ENCODE measurements around the gene ING5. TPM values are rescaled to one million over a fixed set of nuclear protein-coding genes. Genes with fewer than 3 reads are reported as not detected.
A peak's percentile ranks its signal among the peaks of the same experiment; 100 is the strongest.

Gene ING5
- total RNA-seq, 1 experiment from 2014 or later = 53.2 TPM

DNA sequence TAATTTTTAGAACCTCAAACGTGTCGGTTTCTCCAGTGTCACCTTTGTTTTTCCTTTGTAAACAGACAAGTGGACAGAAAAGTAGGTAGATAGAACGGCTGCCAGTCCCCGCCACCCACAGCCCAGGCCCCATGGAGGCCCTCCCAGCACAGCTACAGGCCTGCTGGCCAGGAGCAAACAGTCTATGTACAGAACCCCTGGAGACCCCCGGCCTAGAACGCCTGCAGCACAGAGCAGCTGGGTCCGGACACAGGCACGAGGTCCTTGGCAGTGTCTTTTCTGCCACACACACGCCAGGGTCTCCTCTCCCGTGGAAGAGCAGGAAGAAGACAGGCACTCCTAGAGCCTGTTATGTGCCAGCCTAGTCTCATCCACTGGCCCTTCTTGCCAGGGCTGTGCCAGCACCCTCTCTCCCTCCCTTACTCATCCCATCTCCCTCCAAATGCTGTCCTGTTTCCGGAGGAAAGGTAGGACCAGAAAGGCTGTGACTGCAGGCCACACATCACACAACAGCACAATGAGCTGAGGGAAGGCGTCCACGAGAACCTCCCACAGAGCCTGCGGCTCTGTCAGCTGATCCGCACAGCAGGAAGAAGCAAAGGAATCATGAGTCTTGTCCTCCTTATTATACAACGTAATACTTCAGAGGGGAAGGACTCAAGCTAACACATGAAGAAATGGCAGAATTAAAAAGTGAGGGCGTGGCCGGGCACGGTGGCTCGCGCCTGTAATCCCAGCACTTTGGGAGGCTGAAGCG, 22.9 kb upstream of the ING5 start:
- Histone ChIP-seq H3K9me3 (replicated peaks) (no peaks in the 10 kb centered on the region), H3K4me3 (no peak overlapping the region), H3K4me1 (peaks cover 12% of the 10 kb centered on the region), H3K27ac (no peak overlapping the region), H3K36me3 (peaks cover 73% of the 10 kb centered on the region), H3K27me3 (no peaks in the 10 kb centered on the region)
- DNase-seq = no peak

DNA sequence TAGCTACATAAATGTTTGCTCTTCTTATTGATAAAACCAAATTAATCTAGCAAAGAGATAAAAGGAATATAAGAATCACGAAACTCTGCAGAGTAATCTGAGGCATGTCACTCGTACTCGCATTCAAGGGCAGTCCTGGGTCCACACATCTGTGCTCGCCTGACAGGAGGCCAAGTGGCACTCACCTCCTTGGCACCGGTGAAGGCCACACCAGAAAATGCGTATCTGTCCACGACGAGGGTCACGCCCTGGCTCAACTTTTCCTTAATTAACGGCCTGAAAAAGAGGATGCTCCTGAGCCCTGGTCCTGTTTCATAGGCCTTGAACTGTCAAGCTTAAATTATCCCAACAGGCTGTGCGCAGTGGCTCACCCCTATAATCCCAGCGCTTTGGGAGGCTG, 21.8 kb upstream of the ING5 start:
- H3K4me3 ChIP-seq = no peak overlapping the region
- no peak overlapping the region for H3K27ac ChIP-seq
- H3K9me3 ChIP-seq (replicated peaks) = no peaks in the 10 kb centered on the region
- DNase-seq = no peak
- no peaks in the 10 kb centered on the region for H3K27me3 ChIP-seq
- peaks cover 81% of the 10 kb centered on the region for H3K36me3 ChIP-seq
- H3K4me1 ChIP-seq = peaks cover 12% of the 10 kb centered on the region

- DNase-seq = peak; percentile 66
- Histone ChIP-seq H3K27ac (peak overlapping the region; percentile 45), H3K4me1 (peaks cover 12% of the 10 kb centered on the region), H3K4me3 (no peak overlapping the region), H3K9me3 (replicated peaks) (no peaks in the 10 kb centered on the region), H3K36me3 (peaks cover 76% of the 10 kb centered on the region), H3K27me3 (no peaks in the 10 kb centered on the region)
Observed at GRCh38 chr2:241680827-241681599, 20.8 kb upstream of the ING5 start.

GRCh38 chr2:241686324-241686649, 15.6 kb upstream of the ING5 start:
- no peak for DNase-seq
- Histone ChIP-seq H3K4me1 (peaks cover 7% of the 10 kb centered on the region), H3K4me3 (peak overlapping the region; percentile 88), H3K27ac (peak overlapping the region; percentile 86), H3K36me3 (peaks cover 43% of the 10 kb centered on the region), H3K27me3 (no peaks in the 10 kb centered on the region), H3K9me3 (replicated peaks) (no peaks in the 10 kb centered on the region)

DNA sequence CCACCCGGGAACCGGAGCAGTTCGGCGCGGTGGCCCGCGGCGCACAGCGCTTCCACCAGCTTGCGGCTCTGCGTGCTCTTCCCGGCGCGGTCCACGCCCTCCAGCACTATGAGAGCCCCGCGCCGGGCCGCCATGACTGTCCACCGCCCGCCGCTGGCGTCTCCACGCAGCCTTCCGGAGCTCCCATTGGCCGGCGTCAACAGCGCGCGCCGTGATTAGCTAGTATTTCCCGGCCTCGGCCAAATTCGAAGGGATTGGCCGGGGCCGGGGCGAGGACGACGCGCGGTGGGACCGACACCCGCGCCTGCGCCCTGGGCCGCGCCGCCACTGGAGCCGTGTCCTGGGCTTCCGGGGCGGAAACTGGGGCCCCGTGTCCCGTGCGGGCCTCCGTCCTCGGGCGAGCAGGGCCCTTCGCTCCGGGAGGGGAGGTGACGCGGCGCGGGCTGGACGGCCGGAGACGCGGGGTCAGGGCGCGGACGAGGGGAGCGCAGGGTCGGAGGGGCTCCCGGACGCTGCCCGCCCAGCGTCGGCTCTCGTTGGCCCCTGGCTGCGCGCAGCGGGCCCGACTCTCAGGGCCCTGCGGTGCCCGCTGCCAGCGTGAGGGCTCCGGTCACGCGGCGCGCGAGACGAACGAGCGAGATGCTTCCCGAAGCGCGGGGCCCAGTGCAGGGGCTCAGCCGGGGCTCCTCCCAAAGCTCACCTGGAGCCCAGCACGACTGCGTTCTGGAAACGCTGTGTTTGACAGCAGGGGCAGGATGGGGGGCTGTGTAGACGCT, 15.0 kb upstream of the ING5 start, which contains the start of gene DTYMK:
TSS of gene DTYMK (minus strand) at position 166 of the 776 bp plus-strand sequence. CDS start at position 134, 32 bp downstream.
- H3K36me3 ChIP-seq = peaks cover 42% of the 10 kb centered on the region
- H3K4me1 ChIP-seq = 0 out of 2 replicates have a peak, but pooled peaks cover 2% of the 10 kb centered on the region
- peak; percentile 97 to 98 for DNase-seq

GRCh38 chr2:241689306-241689705, 12.5 kb upstream of the ING5 start:
- peak; percentile 66 to 81 for DNase-seq
- Histone ChIP-seq H3K4me1 (0 out of 2 replicates have a peak, but pooled peaks cover 2% of the 10 kb centered on the region), H3K27me3 (no peaks in the 10 kb centered on the region), H3K4me3 (no peak overlapping the region), H3K9me3 (replicated peaks) (no peaks in the 10 kb centered on the region), H3K27ac (no peak overlapping the region), H3K36me3 (peaks cover 34% of the 10 kb centered on the region)

More for the DNA sequence above, 15.0 kb upstream of the ING5 start, which contains the start of gene DTYMK:
- Histone ChIP-seq H3K4me3 (peak within 1 kb of the TSS; percentile 88), H3K27ac (peak within 1 kb of the TSS; percentile 86), H3K9me3 (replicated peaks) (no peaks in the 10 kb centered on the region), H3K27me3 (no peaks in the 10 kb centered on the region)

DNA sequence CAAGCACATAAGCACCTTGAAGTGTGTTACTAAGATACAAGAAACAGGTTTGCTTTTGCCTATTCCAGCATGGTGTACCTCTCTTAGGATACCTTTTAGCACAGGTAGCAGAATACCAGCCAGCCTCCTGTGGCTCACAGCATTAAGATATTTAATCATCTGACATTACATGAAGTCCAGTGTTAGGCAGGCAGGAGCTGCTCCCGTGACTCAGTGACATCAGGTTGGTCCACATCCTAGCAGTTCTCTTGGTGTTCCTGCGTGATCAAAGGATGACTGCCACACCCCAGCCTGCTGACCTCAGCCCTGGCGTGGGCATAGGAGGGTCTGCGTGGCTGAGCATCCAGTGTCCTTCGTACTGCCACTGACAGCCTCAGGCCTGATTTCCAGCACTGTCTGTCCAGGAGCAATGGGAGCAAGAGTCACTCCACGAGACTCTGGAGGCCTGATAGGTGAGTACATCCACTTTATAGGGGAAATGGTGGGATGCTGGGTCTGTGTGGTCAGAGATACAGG, 11.6 kb upstream of the ING5 start:
- Histone ChIP-seq H3K27ac (no peak overlapping the region), H3K4me3 (no peak overlapping the region), H3K36me3 (peaks cover 36% of the 10 kb centered on the region), H3K4me1 (0 out of 2 replicates have a peak, but pooled peaks cover 2% of the 10 kb centered on the region), H3K27me3 (no peaks in the 10 kb centered on the region), H3K9me3 (replicated peaks) (no peaks in the 10 kb centered on the region)
- no peak for DNase-seq

- DNase-seq = no peak
- Histone ChIP-seq H3K9me3 (replicated peaks) (no peaks in the 10 kb centered on the region), H3K4me1 (0 out of 2 replicates have a peak, but pooled peaks cover 2% of the 10 kb centered on the region), H3K4me3 (no peak overlapping the region), H3K27me3 (no peaks in the 10 kb centered on the region), H3K27ac (no peak overlapping the region), H3K36me3 (peaks cover 38% of the 10 kb centered on the region)
Observed at GRCh38 chr2:241692448-241692847, 9.4 kb upstream of the ING5 start.

GRCh38 chr2:241695651-241696050, 6.2 kb upstream of the ING5 start:
- H3K4me1 ChIP-seq = no peaks in the 10 kb centered on the region
- H3K27me3 ChIP-seq = no peaks in the 10 kb centered on the region

DNA sequence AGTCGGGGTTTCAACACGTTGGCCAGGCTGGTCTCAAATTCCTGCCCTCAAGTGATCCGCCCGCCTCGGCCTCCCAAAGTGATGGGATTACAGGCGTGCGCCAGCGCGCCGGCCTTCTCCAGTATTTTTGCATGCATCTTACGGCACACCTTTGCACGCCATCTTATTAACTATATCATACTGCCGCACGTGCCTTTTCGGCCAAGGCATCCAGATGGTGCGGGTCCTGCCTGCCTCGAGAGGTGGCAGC, 765 bp upstream of the ING5 start:
- Histone ChIP-seq H3K27me3 (no peaks in the 10 kb centered on the region), H3K4me3 (peak overlapping the region; percentile 87), H3K36me3 (peaks cover 17% of the 10 kb centered on the region), H3K9me3 (replicated peaks) (no peaks in the 10 kb centered on the region), H3K27ac (peak overlapping the region; percentile 96), H3K4me1 (no peaks in the 10 kb centered on the region)
- no peak for DNase-seq

More at GRCh38 chr2:241695651-241696050, 6.2 kb upstream of the ING5 start:
- DNase-seq = no peak
- Histone ChIP-seq H3K36me3 (peaks cover 34% of the 10 kb centered on the region), H3K9me3 (replicated peaks) (no peaks in the 10 kb centered on the region), H3K4me3 (no peak overlapping the region), H3K27ac (no peak overlapping the region)

GRCh38 chr2:241702155-241703031, 554 bp downstream of the ING5 start:
- H3K27ac ChIP-seq = peak overlapping the region; percentile 96; the same call in 1 of the 2 replicates
- peak; percentile 86 to 87 for DNase-seq

DNA sequence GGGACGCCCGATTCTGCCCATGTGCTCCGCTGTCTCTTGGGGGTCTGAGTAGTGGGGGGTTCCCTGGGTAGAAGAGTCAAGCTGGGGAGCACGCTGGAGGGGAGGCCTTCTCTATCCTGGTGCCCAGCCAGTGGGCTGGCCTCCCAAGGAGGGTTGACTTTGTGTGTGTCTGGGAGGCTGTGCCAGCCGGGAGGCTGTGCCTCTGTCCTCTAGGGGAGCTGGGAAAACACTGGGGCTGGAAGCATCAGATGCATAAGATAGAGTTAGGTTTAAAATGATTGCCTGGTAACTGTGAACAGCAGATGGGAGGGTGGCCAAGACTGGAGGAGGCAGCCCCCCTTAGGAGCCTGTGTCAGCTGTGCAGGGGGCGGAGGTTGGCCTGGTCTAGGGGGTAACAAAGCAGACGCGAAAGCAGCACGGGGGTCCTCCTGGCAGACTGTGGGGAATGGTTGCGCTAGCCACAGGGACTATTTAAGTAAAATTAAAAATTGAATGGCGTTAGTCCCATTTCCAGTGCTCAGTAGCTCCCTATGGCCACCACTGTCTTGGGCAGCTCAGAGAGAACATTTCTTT, 1.3 kb downstream of the ING5 start:
- Histone ChIP-seq H3K27ac (peak overlapping the region; percentile 21; the same call in 1 of the 2 replicates), H3K9me3 (replicated peaks) (0 out of 2 replicates have a peak, but pooled peaks cover 2% of the 10 kb centered on the region), H3K36me3 (peaks cover 37% of the 10 kb centered on the region), H3K4me1 (no peaks in the 10 kb centered on the region), H3K4me3 (peak overlapping the region; percentile 87), H3K27me3 (no peaks in the 10 kb centered on the region)
- peak; percentile 21 to 42 for DNase-seq

More at GRCh38 chr2:241702155-241703031, 554 bp downstream of the ING5 start:
- Histone ChIP-seq H3K27me3 (no peaks in the 10 kb centered on the region), H3K36me3 (peaks cover 31% of the 10 kb centered on the region), H3K4me3 (peak overlapping the region; percentile 87), H3K4me1 (no peaks in the 10 kb centered on the region), H3K9me3 (replicated peaks) (0 out of 2 replicates have a peak, but pooled peaks cover 1% of the 10 kb centered on the region)

DNA sequence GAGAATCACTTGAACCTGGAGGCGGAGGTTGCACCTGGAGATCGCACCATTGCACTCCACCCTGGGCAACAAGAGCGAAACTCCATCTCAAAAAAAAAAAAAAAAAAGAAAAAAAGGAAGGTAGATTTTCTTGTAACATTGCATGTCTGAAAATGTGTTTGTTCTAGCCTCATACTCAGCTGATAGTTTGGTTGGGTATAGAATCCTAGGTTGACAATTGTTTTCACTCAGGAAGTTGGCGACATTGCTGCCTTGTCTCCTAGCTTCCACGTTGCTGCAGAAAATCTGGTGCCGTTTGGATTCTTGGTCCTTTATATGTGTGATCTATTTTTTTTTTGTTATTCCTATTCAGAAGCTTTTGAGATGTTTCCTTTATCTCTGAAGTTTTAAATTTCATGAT, 4.7 kb downstream of the ING5 start:
- Histone ChIP-seq H3K27ac (no peak overlapping the region), H3K27me3 (no peaks in the 10 kb centered on the region), H3K4me1 (no peaks in the 10 kb centered on the region), H3K4me3 (no peak overlapping the region), H3K36me3 (peaks cover 67% of the 10 kb centered on the region), H3K9me3 (replicated peaks) (0 out of 2 replicates have a peak, but pooled peaks cover 2% of the 10 kb centered on the region)
- no peak for DNase-seq
